ENCODE measurements around the gene FAF1.
A peak's percentile ranks its signal among the peaks of the same experiment; 100 is the strongest.
"Not testable (repeated sequence)": the region's sequence is repeated elsewhere in the genome, so short reads cannot be mapped to it uniquely, and the experiment has no call there.

Gene FAF1

GRCh38 chr1:50959913-50960844 lies at the start of gene FAF1:
Gene FAF1 (minus strand): TSS chr1:50960267. CDS start chr1:50959811, 456 bp downstream.
- DNase-seq, result peak; percentile 97

- DNase-seq, result no peak
These were observed 49.3 kb upstream of the FAF1 start for GRCh38 chr1:51009381-51009780.

GRCh38 chr1:51005549-51005948 lies 45.5 kb upstream of the FAF1 start:
- not testable (repeated sequence) for DNase-seq

- no peak for DNase-seq
These were observed 42.4 kb upstream of the FAF1 start for GRCh38 chr1:51002516-51002915.

GRCh38 chr1:51000651-51001050 lies 40.6 kb upstream of the FAF1 start:
- DNase-seq, result no peak

GRCh38 chr1:51000160-51000559 lies 40.1 kb upstream of the FAF1 start:
- DNase-seq, result no peak

GRCh38 chr1:50999375-50999774 lies 39.3 kb upstream of the FAF1 start:
- DNase-seq, result not testable (repeated sequence)

- DNase-seq, result no peak
These were observed 36.0 kb upstream of the FAF1 start for GRCh38 chr1:50996083-50996482.

- no peak for DNase-seq
These were observed 35.6 kb upstream of the FAF1 start for GRCh38 chr1:50995651-50996050.

- DNase-seq, result no peak
These were observed 34.9 kb upstream of the FAF1 start for GRCh38 chr1:50994997-50995396.

GRCh38 chr1:50993645-50994044 lies 33.6 kb upstream of the FAF1 start:
- DNase-seq, result no peak

- DNase-seq, result no peak
These were observed 32.7 kb upstream of the FAF1 start for GRCh38 chr1:50992532-50993318.

GRCh38 chr1:50989694-50990093 lies 29.6 kb upstream of the FAF1 start:
- DNase-seq, result no peak

- no peak for DNase-seq
These were observed 26.6 kb upstream of the FAF1 start for GRCh38 chr1:50986653-50987052.

GRCh38 chr1:50985094-50985493 lies 25.0 kb upstream of the FAF1 start:
- no peak for DNase-seq

- no peak for DNase-seq
These were observed 23.2 kb upstream of the FAF1 start for GRCh38 chr1:50983219-50983802.

GRCh38 chr1:50982611-50983010 lies 22.5 kb upstream of the FAF1 start:
- DNase-seq, result no peak

- DNase-seq, result no peak
These were observed 21.7 kb upstream of the FAF1 start for GRCh38 chr1:50981741-50982140.

- DNase-seq, result no peak
These were observed 20.4 kb upstream of the FAF1 start for GRCh38 chr1:50980505-50980904.

GRCh38 chr1:50979937-50980336 lies 19.9 kb upstream of the FAF1 start:
- no peak for DNase-seq

- DNase-seq, result peak; percentile 41
These were observed 19.1 kb upstream of the FAF1 start for GRCh38 chr1:50978852-50979781.

- peak; percentile 49 for DNase-seq
These were observed 18.2 kb upstream of the FAF1 start for GRCh38 chr1:50978144-50978851.
